ENCODE measurements around the gene SMIM35.

SMIM35 gene

GRCh38 chr11:118033443-118033842 lies 53.3 kb downstream of the SMIM35 start:
- no peak for DNase-seq
- TF ChIP-seq POLR2A (IDR thresholded peaks at IDR 0.05; ENCODE audit: low read length) (no peak), GATA1 (IDR thresholded peaks at IDR 0.05; ENCODE audit: low read depth, low read length) (no peak)

- TF ChIP-seq GATA1 (IDR thresholded peaks at IDR 0.05; ENCODE audit: low read depth, low read length) (no peak), POLR2A (IDR thresholded peaks at IDR 0.05; ENCODE audit: low read length) (no peak)
These were observed 58.1 kb downstream of the SMIM35 start for GRCh38 chr11:118028626-118029025.

GRCh38 chr11:118027694-118028093 lies 59.1 kb downstream of the SMIM35 start:
- DNase-seq, result no peak
- TF ChIP-seq GATA1 (IDR thresholded peaks at IDR 0.05; ENCODE audit: low read depth, low read length) (no peak), POLR2A (IDR thresholded peaks at IDR 0.05; ENCODE audit: low read length) (no peak)

More at GRCh38 chr11:118028626-118029025, 58.1 kb downstream of the SMIM35 start:
- no peak for DNase-seq

- TF ChIP-seq POLR2A (IDR thresholded peaks at IDR 0.05; ENCODE audit: low read length), result no peak
- no peak for TF ChIP-seq GATA1 (IDR thresholded peaks at IDR 0.05; ENCODE audit: low read depth, low read length)
- DNase-seq, result no peak
These were observed 65.6 kb downstream of the SMIM35 start for GRCh38 chr11:118021146-118021545.

- TF ChIP-seq GATA1 (IDR thresholded peaks at IDR 0.05; ENCODE audit: low read depth, low read length) (no peak), POLR2A (IDR thresholded peaks at IDR 0.05; ENCODE audit: low read length) (no peak)
- no peak for DNase-seq
These were observed 68.4 kb downstream of the SMIM35 start for GRCh38 chr11:118018401-118018800.

- TF ChIP-seq POLR2A (IDR thresholded peaks at IDR 0.05; ENCODE audit: low read length) (no peak), GATA1 (IDR thresholded peaks at IDR 0.05; ENCODE audit: low read depth, low read length) (no peak)
- DNase-seq, result no peak
These were observed 69.0 kb downstream of the SMIM35 start for GRCh38 chr11:118017631-118018315.

GRCh38 chr11:118017111-118017510 lies 69.7 kb downstream of the SMIM35 start:
- no peak for DNase-seq
- TF ChIP-seq GATA1 (IDR thresholded peaks at IDR 0.05; ENCODE audit: low read depth, low read length) (no peak), POLR2A (IDR thresholded peaks at IDR 0.05; ENCODE audit: low read length) (no peak)

- TF ChIP-seq GATA1 (IDR thresholded peaks at IDR 0.05; ENCODE audit: low read depth, low read length) (no peak), POLR2A (IDR thresholded peaks at IDR 0.05; ENCODE audit: low read length) (no peak)
- no peak for DNase-seq
These were observed 70.7 kb downstream of the SMIM35 start for GRCh38 chr11:118016104-118016503.

- no peak for DNase-seq
- TF ChIP-seq GATA1 (IDR thresholded peaks at IDR 0.05; ENCODE audit: low read depth, low read length), result no peak
- TF ChIP-seq POLR2A (IDR thresholded peaks at IDR 0.05; ENCODE audit: low read length), result no peak
These were observed 71.3 kb downstream of the SMIM35 start for GRCh38 chr11:118015385-118015841.

GRCh38 chr11:118014022-118014421 lies 72.7 kb downstream of the SMIM35 start:
- TF ChIP-seq GATA1 (IDR thresholded peaks at IDR 0.05; ENCODE audit: low read depth, low read length) (no peak), POLR2A (IDR thresholded peaks at IDR 0.05; ENCODE audit: low read length) (no peak)
- no peak for DNase-seq

GRCh38 chr11:118012083-118012669 lies 74.6 kb downstream of the SMIM35 start:
- TF ChIP-seq GATA1 (IDR thresholded peaks at IDR 0.05; ENCODE audit: low read depth, low read length), result no peak
- TF ChIP-seq POLR2A (IDR thresholded peaks at IDR 0.05; ENCODE audit: low read length), result no peak
- DNase-seq, result peak in 1 of 2 experiments; percentile 9

- DNase-seq, result no peak
- TF ChIP-seq GATA1 (IDR thresholded peaks at IDR 0.05; ENCODE audit: low read depth, low read length) (no peak), POLR2A (IDR thresholded peaks at IDR 0.05; ENCODE audit: low read length) (no peak)
These were observed 75.9 kb downstream of the SMIM35 start for GRCh38 chr11:118010738-118011461.

GRCh38 chr11:118009864-118010737 lies 76.7 kb downstream of the SMIM35 start:
- no peak for DNase-seq
- TF ChIP-seq POLR2A (IDR thresholded peaks at IDR 0.05; ENCODE audit: low read length) (no peak), GATA1 (IDR thresholded peaks at IDR 0.05; ENCODE audit: low read depth, low read length) (no peak)

Measured in erythroblast (primary cell).